Measurements from ENCODE around the gene KRTAP5-1.
"Not testable (repeated sequence)": the region's sequence is repeated elsewhere in the genome, so short reads cannot be mapped to it uniquely, and the experiment has no call there.

The KRTAP5-1 gene

GRCh38 chr11:1622086-1622485 lies 37.0 kb upstream of the KRTAP5-1 start, which contains the start of gene KRTAP5-4:
Gene KRTAP5-4 (minus strand): TSS chr11:1622138. CDS start chr11:1622093, 45 bp downstream.
- H3K36me3 ChIP-seq (ENCODE audit: control insufficient read depth, insufficient read depth, low read length), result no peaks in the 10 kb centered on the region
- no peak within 1 kb of the TSS for H3K4me3 ChIP-seq (ENCODE audit: low read depth, low read length)
- H3K27me3 ChIP-seq (ENCODE audit: control insufficient read depth, insufficient read depth, low read length), result no peaks in the 10 kb centered on the region
- H3K9ac ChIP-seq (ENCODE audit: low read depth, low read length), result no peak within 1 kb of the TSS
- H3K9me3 ChIP-seq (ENCODE audit: control insufficient read depth, insufficient read depth, low read length), result no peaks in the 10 kb centered on the region
- no peaks in the 10 kb centered on the region for H3K4me1 ChIP-seq (ENCODE audit: control insufficient read depth, insufficient read depth, low read length)

DNA sequence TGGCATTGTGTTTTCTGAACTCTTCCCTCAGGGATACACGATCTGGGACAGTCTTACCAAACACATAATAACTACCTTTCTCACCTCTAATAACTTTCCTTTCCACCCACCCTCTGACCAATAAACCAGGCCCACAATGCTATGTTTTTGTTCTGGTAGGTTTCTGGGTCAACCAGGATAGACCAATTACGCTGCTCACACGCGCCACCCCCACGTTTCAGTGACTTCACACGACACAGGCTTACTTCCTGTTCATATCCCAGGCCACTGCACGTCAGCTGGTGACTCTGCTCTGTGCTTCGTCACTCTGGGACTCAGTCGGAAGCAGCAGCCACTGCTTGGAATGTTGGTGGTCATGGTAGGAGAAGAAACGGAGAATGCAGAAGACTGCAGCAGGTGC lies 34.4 kb upstream of the KRTAP5-1 start:
- H3K36me3 ChIP-seq (ENCODE audit: control insufficient read depth, insufficient read depth, low read length), result no peaks in the 10 kb centered on the region
- H3K4me3 ChIP-seq (ENCODE audit: low read depth, low read length), result no peak overlapping the region
- no peaks in the 10 kb centered on the region for H3K9me3 ChIP-seq (ENCODE audit: control insufficient read depth, insufficient read depth, low read length)
- H3K27me3 ChIP-seq (ENCODE audit: control insufficient read depth, insufficient read depth, low read length), result peaks cover 7% of the 10 kb centered on the region
- H3K9ac ChIP-seq (ENCODE audit: low read depth, low read length), result no peak overlapping the region
- no peaks in the 10 kb centered on the region for H3K4me1 ChIP-seq (ENCODE audit: control insufficient read depth, insufficient read depth, low read length)

- Histone ChIP-seq H3K4me1 (ENCODE audit: control insufficient read depth, insufficient read depth, low read length) (no peaks in the 10 kb centered on the region), H3K4me3 (ENCODE audit: low read depth, low read length) (no peak overlapping the region), H3K27me3 (ENCODE audit: control insufficient read depth, insufficient read depth, low read length) (peaks cover 7% of the 10 kb centered on the region), H3K36me3 (ENCODE audit: control insufficient read depth, insufficient read depth, low read length) (no peaks in the 10 kb centered on the region), H3K9ac (ENCODE audit: low read depth, low read length) (no peak overlapping the region), H3K9me3 (ENCODE audit: control insufficient read depth, insufficient read depth, low read length) (no peaks in the 10 kb centered on the region)
Measured at GRCh38 chr11:1618231-1618630, 33.1 kb upstream of the KRTAP5-1 start.

GRCh38 chr11:1608363-1608762 lies 23.3 kb upstream of the KRTAP5-1 start, which contains the start of gene KRTAP5-3:
Gene KRTAP5-3 (minus strand): TSS chr11:1608463. CDS start chr11:1608385, 78 bp downstream.
- H3K9ac ChIP-seq (ENCODE audit: low read depth, low read length), result no peak within 1 kb of the TSS
- no peaks in the 10 kb centered on the region for H3K9me3 ChIP-seq (ENCODE audit: control insufficient read depth, insufficient read depth, low read length)
- no peak within 1 kb of the TSS for H3K4me3 ChIP-seq (ENCODE audit: low read depth, low read length)
- H3K4me1 ChIP-seq (ENCODE audit: control insufficient read depth, insufficient read depth, low read length), result peaks cover 2% of the 10 kb centered on the region
- peaks cover 7% of the 10 kb centered on the region for H3K27me3 ChIP-seq (ENCODE audit: control insufficient read depth, insufficient read depth, low read length)
- H3K36me3 ChIP-seq (ENCODE audit: control insufficient read depth, insufficient read depth, low read length), result no peaks in the 10 kb centered on the region

- H3K36me3 ChIP-seq (ENCODE audit: control insufficient read depth, insufficient read depth, low read length); H3K9ac ChIP-seq (ENCODE audit: low read depth, low read length); H3K4me1 ChIP-seq (ENCODE audit: control insufficient read depth, insufficient read depth, low read length); H3K4me3 ChIP-seq (ENCODE audit: low read depth, low read length); H3K27me3 ChIP-seq (ENCODE audit: control insufficient read depth, insufficient read depth, low read length); H3K9me3 ChIP-seq (ENCODE audit: control insufficient read depth, insufficient read depth, low read length): not testable (repeated sequence)
Measured at GRCh38 chr11:1607901-1608300, 22.8 kb upstream of the KRTAP5-1 start.

DNA sequence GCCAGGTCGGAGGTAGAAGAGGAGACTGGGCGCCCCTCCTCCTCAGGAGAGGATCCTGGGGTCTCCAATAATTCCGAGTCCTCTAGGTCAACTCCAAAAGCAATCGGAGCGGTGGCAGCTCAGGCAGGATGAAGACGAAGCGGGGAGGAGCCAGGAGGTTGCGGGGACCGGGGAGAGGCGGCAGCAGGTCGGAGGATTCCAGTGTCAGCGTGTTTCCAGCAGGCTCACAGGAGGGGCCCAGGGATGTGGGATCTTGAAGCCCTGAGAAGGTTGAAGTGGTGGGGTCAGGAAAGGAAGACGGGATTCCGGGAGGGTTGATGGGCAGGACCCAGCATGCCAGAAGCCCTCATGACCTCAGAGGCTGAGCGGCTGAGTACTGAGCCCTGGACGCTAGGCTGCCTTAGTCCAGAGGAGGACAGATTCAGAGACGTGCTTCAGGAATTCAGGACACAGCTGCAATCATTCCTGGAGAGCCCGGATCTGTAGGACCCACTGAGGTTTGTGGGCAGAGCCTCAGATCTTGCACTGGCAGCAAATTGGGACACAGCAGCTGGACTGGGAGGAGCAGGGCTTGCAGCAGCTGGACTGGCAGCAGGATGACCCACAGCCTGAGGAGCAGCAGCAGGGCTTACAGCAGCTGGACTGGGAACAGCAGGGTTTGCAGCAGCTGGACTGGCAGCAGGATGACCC lies 22.2 kb upstream of the KRTAP5-1 start:
- not testable (repeated sequence) for H3K36me3 ChIP-seq (ENCODE audit: control insufficient read depth, insufficient read depth, low read length); H3K4me3 ChIP-seq (ENCODE audit: low read depth, low read length); H3K9ac ChIP-seq (ENCODE audit: low read depth, low read length); H3K9me3 ChIP-seq (ENCODE audit: control insufficient read depth, insufficient read depth, low read length); H3K4me1 ChIP-seq (ENCODE audit: control insufficient read depth, insufficient read depth, low read length); H3K27me3 ChIP-seq (ENCODE audit: control insufficient read depth, insufficient read depth, low read length)

GRCh38 chr11:1605923-1606322 lies 20.8 kb upstream of the KRTAP5-1 start:
- H3K4me3 ChIP-seq (ENCODE audit: low read depth, low read length); H3K9me3 ChIP-seq (ENCODE audit: control insufficient read depth, insufficient read depth, low read length); H3K4me1 ChIP-seq (ENCODE audit: control insufficient read depth, insufficient read depth, low read length); H3K9ac ChIP-seq (ENCODE audit: low read depth, low read length); H3K36me3 ChIP-seq (ENCODE audit: control insufficient read depth, insufficient read depth, low read length); H3K27me3 ChIP-seq (ENCODE audit: control insufficient read depth, insufficient read depth, low read length): not testable (repeated sequence)

DNA sequence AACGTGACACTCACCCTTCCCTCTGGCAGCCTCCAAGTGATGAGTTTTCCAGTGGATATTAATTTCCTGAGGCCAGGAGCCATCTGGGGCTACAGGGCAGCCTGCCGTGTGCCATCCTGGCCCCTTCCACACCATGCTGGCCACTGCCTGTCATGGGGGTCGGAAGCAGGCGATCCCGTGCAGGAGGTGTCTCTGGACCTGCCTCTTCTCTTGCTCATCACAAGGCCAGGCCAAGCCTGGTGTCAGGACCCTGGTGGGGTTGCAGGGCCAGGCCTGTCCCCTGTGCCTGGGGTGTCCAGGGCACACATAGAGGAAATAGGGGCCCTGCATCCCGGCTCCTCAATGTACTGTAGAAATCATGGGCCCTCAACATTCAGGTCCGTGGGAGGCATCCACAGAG lies 19.6 kb upstream of the KRTAP5-1 start:
- Histone ChIP-seq H3K9me3 (ENCODE audit: control insufficient read depth, insufficient read depth, low read length) (no peaks in the 10 kb centered on the region), H3K4me1 (ENCODE audit: control insufficient read depth, insufficient read depth, low read length) (peaks cover 6% of the 10 kb centered on the region), H3K27me3 (ENCODE audit: control insufficient read depth, insufficient read depth, low read length) (peaks cover 7% of the 10 kb centered on the region)

GRCh38 chr11:1604181-1604580 lies 19.1 kb upstream of the KRTAP5-1 start:
- H3K4me3 ChIP-seq (ENCODE audit: low read depth, low read length), result no peak overlapping the region
- H3K4me1 ChIP-seq (ENCODE audit: control insufficient read depth, insufficient read depth, low read length), result peaks cover 6% of the 10 kb centered on the region
- no peak overlapping the region for H3K9ac ChIP-seq (ENCODE audit: low read depth, low read length)
- H3K36me3 ChIP-seq (ENCODE audit: control insufficient read depth, insufficient read depth, low read length), result no peaks in the 10 kb centered on the region
- H3K9me3 ChIP-seq (ENCODE audit: control insufficient read depth, insufficient read depth, low read length), result no peaks in the 10 kb centered on the region
- H3K27me3 ChIP-seq (ENCODE audit: control insufficient read depth, insufficient read depth, low read length), result peaks cover 7% of the 10 kb centered on the region

More for the DNA sequence above, 19.6 kb upstream of the KRTAP5-1 start:
- Histone ChIP-seq H3K4me3 (ENCODE audit: low read depth, low read length) (no peak overlapping the region), H3K36me3 (ENCODE audit: control insufficient read depth, insufficient read depth, low read length) (no peaks in the 10 kb centered on the region), H3K9ac (ENCODE audit: low read depth, low read length) (no peak overlapping the region)

- peaks cover 7% of the 10 kb centered on the region for H3K27me3 ChIP-seq (ENCODE audit: control insufficient read depth, insufficient read depth, low read length)
- H3K9me3 ChIP-seq (ENCODE audit: control insufficient read depth, insufficient read depth, low read length), result no peaks in the 10 kb centered on the region
- no peak overlapping the region for H3K9ac ChIP-seq (ENCODE audit: low read depth, low read length)
Measured at GRCh38 chr11:1603629-1604028, 18.5 kb upstream of the KRTAP5-1 start.

GRCh38 chr11:1601663-1602062 lies 16.6 kb upstream of the KRTAP5-1 start:
- not testable (repeated sequence) for H3K4me1 ChIP-seq (ENCODE audit: control insufficient read depth, insufficient read depth, low read length); H3K9me3 ChIP-seq (ENCODE audit: control insufficient read depth, insufficient read depth, low read length); H3K27me3 ChIP-seq (ENCODE audit: control insufficient read depth, insufficient read depth, low read length); H3K9ac ChIP-seq (ENCODE audit: low read depth, low read length); H3K4me3 ChIP-seq (ENCODE audit: low read depth, low read length); H3K36me3 ChIP-seq (ENCODE audit: control insufficient read depth, insufficient read depth, low read length)

More at GRCh38 chr11:1603629-1604028, 18.5 kb upstream of the KRTAP5-1 start:
- Histone ChIP-seq H3K4me1 (ENCODE audit: control insufficient read depth, insufficient read depth, low read length) (peaks cover 6% of the 10 kb centered on the region), H3K4me3 (ENCODE audit: low read depth, low read length) (no peak overlapping the region), H3K36me3 (ENCODE audit: control insufficient read depth, insufficient read depth, low read length) (no peaks in the 10 kb centered on the region)

DNA sequence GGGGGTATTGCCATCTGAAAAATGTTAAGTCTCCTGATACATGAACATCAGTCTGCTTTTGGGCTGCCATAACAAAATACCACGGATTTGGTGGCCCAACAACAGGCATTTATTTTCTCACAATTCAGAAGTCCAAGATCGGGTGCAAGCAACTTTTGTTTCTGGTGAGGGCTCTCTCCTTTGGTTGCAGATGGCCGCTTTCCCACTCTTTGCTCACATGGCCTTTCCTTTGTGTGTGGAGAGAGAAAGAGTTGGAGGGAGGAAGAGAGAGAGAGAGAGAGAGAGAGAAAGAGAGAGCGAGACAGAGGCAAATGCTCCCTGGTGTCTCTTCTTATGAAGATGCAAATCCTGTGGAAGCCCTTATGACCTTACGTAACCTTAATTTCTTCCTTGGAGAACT lies 15.5 kb upstream of the KRTAP5-1 start:
- Histone ChIP-seq H3K4me1 (ENCODE audit: control insufficient read depth, insufficient read depth, low read length) (peaks cover 16% of the 10 kb centered on the region), H3K36me3 (ENCODE audit: control insufficient read depth, insufficient read depth, low read length) (no peaks in the 10 kb centered on the region), H3K9me3 (ENCODE audit: control insufficient read depth, insufficient read depth, low read length) (no peaks in the 10 kb centered on the region), H3K27me3 (ENCODE audit: control insufficient read depth, insufficient read depth, low read length) (peaks cover 4% of the 10 kb centered on the region), H3K4me3 (ENCODE audit: low read depth, low read length) (no peak overlapping the region), H3K9ac (ENCODE audit: low read depth, low read length) (no peak overlapping the region)

All from iPS-15b (cell line).